Ovary (tissue), 9 donors: ENCODE results near the gene PID1. TPM values are rescaled to one million over a fixed set of nuclear protein-coding genes. Genes with fewer than 3 reads are reported as not detected.

Source experiments
- DNase-seq, 5 donors: peaks; one replicate each; pipeline ENCODE4 v3.0.0-alpha.2; 2019 to 2020
- H3K27ac ChIP-seq, 2 donors: fragments of 200-600 bp; one replicate each; pipeline versions ENCODE4 v1.5.1 to v1.8.0; 2019 to 2022
- H3K27me3 ChIP-seq: fragments of 200-600 bp; one replicate; pipeline ENCODE4 v1.8.0; 2022
- H3K36me3 ChIP-seq: fragments of 200-600 bp; sonication (generic); one replicate; pipeline ENCODE4 v1.5.1; 2019
- H3K4me1 ChIP-seq: one replicate; pipeline ENCODE4 v1.8.1; 2013; ENCODE audit warnings: mild to moderate bottlenecking, moderate library complexity; ENCODE audit not compliant: insufficient read depth
- H3K4me3 ChIP-seq: fragments of 200-600 bp; sonication (generic); one replicate; pipeline ENCODE4 v1.5.1; 2017
- H3K9me3 ChIP-seq, 2 donors: fragments of 200-600 bp in 1 of 2; sonication (generic) in 1 of 2; one replicate each; pipeline versions ENCODE4 v1.5.1 to v1.8.1; 2013 to 2019; ENCODE audit warnings: mild to moderate bottlenecking in 1 of 2, moderate library complexity in 1 of 2
- CTCF ChIP-seq, 3 donors: fragments of 450-650 bp in 2 of 3; fragments of 200-600 bp in 1 of 3; IDR thresholded peaks; one replicate each; pipeline versions ENCODE4 v1.5.1 to v1.8.0; 2016 to 2022; ENCODE audit warnings: antibody characterized with exemption in 3 of 3, mild to moderate bottlenecking in 1 of 3
- EP300 ChIP-seq: sonication (generic); formaldehyde crosslinking; IDR thresholded peaks from one replicate; pipeline ENCODE4 v1.6.1; 2017; ENCODE audit warnings: antibody characterized with exemption
- POLR2A ChIP-seq: fragments of 450-650 bp; IDR thresholded peaks from one replicate; pipeline ENCODE4 v1.6.1; 2017; ENCODE audit warnings: antibody characterized with exemption, mild to moderate bottlenecking, moderate library complexity
- WGBS, 3 donors: extraction: QIAGEN DNeasy Blood & Tissue Kit in 1 of 3; methylation state at CpG; one replicate each; pipeline versions ENCODE4 v1.1.5 to v1.1.7; 2013 to 2017; 5-methylcytosine and 5-hydroxymethylcytosine counted together
- intact Hi-C, 4 donors: fragments of 100-400 bp; cut with DNase I; formaldehyde crosslinking; loops; one replicate each; pipeline versions ENCODE4 v1.11.0 to v1.15.1; 2022 to 2023
- polyA plus RNA-seq, 2 donors: library from polyadenylated mRNA; stranded (reverse); fragments of 200-250 nt in 1 of 2; fragments of 350-450 nt in 1 of 2; fragmentation: Illumina TruSeq in 1 of 2; extraction: RNeasy Lipid Tissue Mini Kit (QIAGEN cat#74804) in 1 of 2; gene quantifications; one replicate each; pipeline ENCODE4 v1.2.3, GENCODE V29; 2013 to 2014
- total RNA-seq, 7 donors: library from RNA; depleted of rRNA in 2 of 7; stranded (reverse); fragments of >200 nt in 2 of 7; fragmentation: NEBNext Ultra II Directional in 3 of 7; extraction: Animal tissue kit (Norgen Biotek cat#: 25700) in 3 of 7; gene quantifications; one replicate each; pipeline versions ENCODE4 v1.1.0 to v1.2.4, GENCODE V29; 2016 to 2023
- donor health status: DM: no; HTN: no; CAD: no; lungs with moderate emphysema.
- donor health status: DM: no; HTN: no; CAD: no.
- donor health status: Bipolar disorder and iron deficiency.
- donor health status: DM: yes; HTN: yes; CAD: no.
- donor health status: DM: no; HTN: no; CAD: no.
- donor health status: DM: yes; HTN: yes; CAD: no.

PID1 gene
- total and polyA plus RNA-seq, 9 donors: 19.8 to 66.1 (median 32.4) TPM

DNA sequence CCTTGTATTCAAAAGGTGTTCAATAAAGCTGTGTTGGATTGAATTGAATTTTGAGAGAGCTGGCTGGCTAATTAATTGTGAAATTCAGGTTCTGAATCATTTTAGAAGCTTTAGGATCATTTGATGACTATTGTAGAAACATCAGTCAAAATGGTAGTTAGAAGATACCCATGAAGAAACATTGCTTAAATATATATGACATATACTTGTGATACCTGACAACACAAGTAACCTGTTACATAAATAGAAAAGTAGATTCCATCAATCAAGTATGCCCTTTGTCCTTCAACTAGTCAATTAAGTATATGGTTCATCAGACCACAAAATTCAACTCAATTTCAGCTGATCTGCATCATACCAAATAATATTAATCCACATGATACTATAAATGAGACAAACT, 185.6 kb downstream of the PID1 start:
- intact Hi-C loops: no loop called here
- Histone ChIP-seq H3K4me3 (no peak overlapping the region), H3K36me3 (no peaks in the 10 kb centered on the region), H3K9me3 (no peaks in the 10 kb centered on the region), H3K4me1 (peaks cover 1% of the 10 kb centered on the region), H3K27me3 (no peaks in the 10 kb centered on the region), H3K27ac (no peak overlapping the region)
- TF ChIP-seq CTCF (IDR thresholded peaks at IDR 0.05) (no peak), EP300 (no peak), POLR2A (no peak)
- no peak for DNase-seq

- WGBS, 3 donors: 82 to 90% (median 89%) methylated on average over 5 of the region's 5 CpGs
- Histone ChIP-seq H3K27ac (no peak overlapping the region), H3K27me3 (no peaks in the 10 kb centered on the region), H3K36me3 (no peaks in the 10 kb centered on the region), H3K9me3 (no peaks in the 10 kb centered on the region), H3K4me1 (peaks cover 1% of the 10 kb centered on the region), H3K4me3 (no peak overlapping the region)
- no peak for DNase-seq
- intact Hi-C loops: no loop called here
- TF ChIP-seq EP300 (no peak), POLR2A (no peak), CTCF (IDR thresholded peaks at IDR 0.05) (no peak)
Measured at GRCh38 chr2:229084447-229084846, 186.6 kb downstream of the PID1 start.

- Histone ChIP-seq H3K9me3 (no peaks in the 10 kb centered on the region), H3K4me3 (no peak overlapping the region), H3K27ac (no peak overlapping the region), H3K4me1 (peaks cover 1% of the 10 kb centered on the region), H3K27me3 (no peaks in the 10 kb centered on the region), H3K36me3 (no peaks in the 10 kb centered on the region)
- WGBS, 3 donors: 77 to 82% (median 78%) methylated on average over 5 of the region's 5 CpGs
- DNase-seq: no peak
- no peak for TF ChIP-seq CTCF (IDR thresholded peaks at IDR 0.05)
- no peak for TF ChIP-seq POLR2A
- no peak for TF ChIP-seq EP300
- intact Hi-C loops: no loop called here
Measured at GRCh38 chr2:229083606-229084340, 187.3 kb downstream of the PID1 start.

DNA sequence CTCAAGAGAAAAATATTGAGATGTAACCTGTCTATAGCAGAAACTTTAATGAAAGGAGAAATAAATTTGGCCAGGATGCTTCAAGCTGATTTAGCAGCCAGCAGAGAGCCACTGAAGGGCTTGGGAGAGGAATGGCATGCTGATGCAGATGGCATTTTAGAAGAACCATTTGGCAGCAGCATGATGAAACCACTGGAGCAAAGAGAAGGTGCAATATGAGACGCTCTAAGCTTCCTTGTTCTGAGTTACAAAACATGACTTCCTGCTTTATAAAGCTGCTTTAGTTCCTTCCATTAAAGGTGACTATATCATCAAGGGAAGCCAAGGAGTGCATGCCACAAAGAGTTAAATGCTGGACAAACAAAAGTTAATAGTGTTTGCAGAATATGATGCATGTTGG, 189.7 kb downstream of the PID1 start:
- TF ChIP-seq POLR2A: no peak
- no peak for TF ChIP-seq EP300
- TF ChIP-seq CTCF (IDR thresholded peaks at IDR 0.05): no peak
- Histone ChIP-seq H3K36me3 (no peaks in the 10 kb centered on the region), H3K4me3 (no peak overlapping the region), H3K9me3 (no peaks in the 10 kb centered on the region), H3K27ac (no peak overlapping the region), H3K27me3 (no peaks in the 10 kb centered on the region), H3K4me1 (no peaks in the 10 kb centered on the region)
- intact Hi-C loops: no loop called here
- WGBS, 3 donors: 76 to 91% (median 78%) methylated on average over 1 of the region's 1 CpG
- no peak for DNase-seq
